ENCODE measurements around the gene TSHZ2.

TSHZ2 gene, protein sequence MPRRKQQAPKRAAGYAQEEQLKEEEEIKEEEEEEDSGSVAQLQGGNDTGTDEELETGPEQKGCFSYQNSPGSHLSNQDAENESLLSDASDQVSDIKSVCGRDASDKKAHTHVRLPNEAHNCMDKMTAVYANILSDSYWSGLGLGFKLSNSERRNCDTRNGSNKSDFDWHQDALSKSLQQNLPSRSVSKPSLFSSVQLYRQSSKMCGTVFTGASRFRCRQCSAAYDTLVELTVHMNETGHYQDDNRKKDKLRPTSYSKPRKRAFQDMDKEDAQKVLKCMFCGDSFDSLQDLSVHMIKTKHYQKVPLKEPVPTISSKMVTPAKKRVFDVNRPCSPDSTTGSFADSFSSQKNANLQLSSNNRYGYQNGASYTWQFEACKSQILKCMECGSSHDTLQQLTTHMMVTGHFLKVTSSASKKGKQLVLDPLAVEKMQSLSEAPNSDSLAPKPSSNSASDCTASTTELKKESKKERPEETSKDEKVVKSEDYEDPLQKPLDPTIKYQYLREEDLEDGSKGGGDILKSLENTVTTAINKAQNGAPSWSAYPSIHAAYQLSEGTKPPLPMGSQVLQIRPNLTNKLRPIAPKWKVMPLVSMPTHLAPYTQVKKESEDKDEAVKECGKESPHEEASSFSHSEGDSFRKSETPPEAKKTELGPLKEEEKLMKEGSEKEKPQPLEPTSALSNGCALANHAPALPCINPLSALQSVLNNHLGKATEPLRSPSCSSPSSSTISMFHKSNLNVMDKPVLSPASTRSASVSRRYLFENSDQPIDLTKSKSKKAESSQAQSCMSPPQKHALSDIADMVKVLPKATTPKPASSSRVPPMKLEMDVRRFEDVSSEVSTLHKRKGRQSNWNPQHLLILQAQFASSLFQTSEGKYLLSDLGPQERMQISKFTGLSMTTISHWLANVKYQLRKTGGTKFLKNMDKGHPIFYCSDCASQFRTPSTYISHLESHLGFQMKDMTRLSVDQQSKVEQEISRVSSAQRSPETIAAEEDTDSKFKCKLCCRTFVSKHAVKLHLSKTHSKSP (N-terminal part only)

DNA sequence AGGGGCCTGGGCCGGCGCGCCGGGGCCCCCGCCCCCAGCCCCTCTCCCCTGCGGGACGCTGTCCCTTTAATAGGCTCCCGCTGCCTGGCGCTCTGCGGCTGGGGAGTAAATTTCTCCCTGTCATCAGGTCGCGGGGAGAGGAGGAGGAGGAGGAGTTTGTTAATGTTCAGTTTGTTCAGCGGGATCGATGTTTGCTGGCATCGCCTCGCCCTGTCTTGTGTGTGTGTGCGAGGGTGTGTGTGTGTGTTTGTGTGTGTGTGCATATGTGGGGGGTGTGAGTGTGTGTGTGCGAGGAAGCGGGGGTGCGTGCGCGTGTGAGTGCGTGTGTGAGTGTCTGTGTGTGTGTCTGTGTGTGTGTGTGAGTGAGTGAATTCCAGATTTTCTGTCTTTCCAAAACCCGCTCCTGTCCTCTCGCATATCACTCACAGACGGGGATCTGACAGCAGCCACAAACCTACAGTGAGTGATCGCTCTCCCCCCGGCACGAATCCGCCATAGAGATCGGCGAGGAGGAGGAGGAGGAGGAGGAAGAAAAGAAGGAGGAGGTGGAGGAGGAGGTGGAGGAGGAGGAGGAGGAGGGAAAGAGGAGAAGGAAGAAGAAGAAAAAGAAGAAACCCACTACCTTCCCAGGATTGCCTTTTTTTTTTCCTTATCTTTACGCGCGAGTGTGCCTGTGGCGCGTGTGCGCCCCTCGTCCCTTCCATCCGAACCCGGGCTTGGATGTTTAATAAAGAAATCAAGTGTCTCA is at the start of gene TSHZ2:
TSHZ2 (plus strand) TSS at position 169 of the 748 bp plus-strand sequence. CDS start 936 bp downstream, outside the sequence.
- H3K9me3 Mint-ChIP-seq: no peaks in the 10 kb centered on the region
- peaks cover 44% of the 10 kb centered on the region for H3K4me1 Mint-ChIP-seq (ENCODE audit: low read depth)
- peak within 1 kb of the TSS; percentile 91 for H3K4me3 Mint-ChIP-seq
- H3K27me3 Mint-ChIP-seq: peaks cover 39% of the 10 kb centered on the region
- peak within 1 kb of the TSS; percentile 97 for H3K27ac Mint-ChIP-seq
- peaks cover 4% of the 10 kb centered on the region for H3K36me3 Mint-ChIP-seq (ENCODE audit: low read depth)

DNA sequence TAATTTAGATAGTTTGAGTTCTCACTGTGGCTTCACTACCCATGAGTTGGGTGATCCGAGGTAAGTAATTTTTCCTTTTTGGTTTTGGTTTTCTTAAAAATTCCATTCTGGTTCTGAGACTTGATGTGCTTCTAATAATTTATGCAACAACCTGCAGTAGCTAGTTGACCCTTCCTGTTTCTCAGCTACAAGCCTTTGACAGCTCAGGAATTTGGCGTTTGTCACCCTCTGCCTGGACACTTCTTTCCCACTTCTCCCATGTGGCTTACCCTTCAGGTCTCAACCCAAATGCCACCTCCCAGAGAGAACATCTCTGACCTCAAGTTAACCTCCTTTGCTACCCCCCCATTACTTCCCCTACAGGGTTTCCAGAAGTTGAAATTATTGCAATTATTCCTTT is 49.7 kb upstream of the TSHZ2 start:
- Mint-ChIP-seq H3K9me3 (no peaks in the 10 kb centered on the region), H3K4me3 (no peak overlapping the region), H3K27me3 (peaks cover 13% of the 10 kb centered on the region), H3K36me3 (ENCODE audit: low read depth) (no peaks in the 10 kb centered on the region), H3K27ac (no peak overlapping the region), H3K4me1 (ENCODE audit: low read depth) (peaks cover 18% of the 10 kb centered on the region)

DNA sequence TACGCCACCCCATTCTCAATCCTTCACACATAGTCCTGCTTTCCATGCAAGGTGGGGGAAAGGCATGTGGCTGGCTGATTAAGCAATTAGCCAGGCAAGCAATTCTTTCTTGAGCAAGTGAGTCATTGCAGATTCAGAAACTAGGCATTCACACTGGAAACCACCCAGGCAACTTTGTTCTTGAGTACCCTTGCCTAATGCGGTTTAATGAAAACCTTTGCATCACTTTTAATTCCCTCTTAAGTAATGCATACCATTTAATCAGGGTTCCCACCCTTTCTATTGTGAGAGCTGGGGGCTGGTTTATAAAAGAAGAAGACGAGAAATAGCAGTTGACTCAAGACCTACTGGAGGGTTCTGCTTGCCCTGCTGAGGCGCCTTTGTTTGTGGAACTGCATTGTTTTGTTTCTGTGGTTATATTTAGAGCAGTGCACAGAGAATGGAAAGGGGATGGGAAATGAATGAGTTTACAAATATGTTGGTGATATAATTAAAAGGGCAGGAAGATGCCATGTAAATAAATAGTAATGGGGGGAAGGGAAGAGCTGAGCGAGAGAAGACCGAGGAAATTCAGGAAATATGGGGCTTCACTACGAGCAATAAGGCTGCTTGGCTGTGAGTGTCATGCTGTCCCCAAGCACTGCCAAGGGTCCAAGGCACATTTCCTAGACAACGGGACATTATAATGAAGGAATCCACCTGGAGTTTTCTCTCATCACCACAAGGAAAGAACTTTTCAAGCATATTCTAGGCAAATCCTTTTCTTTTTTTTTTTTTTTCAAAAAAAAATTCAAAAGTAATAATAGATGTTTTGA is 48.8 kb upstream of the TSHZ2 start:
- Mint-ChIP-seq H3K4me1 (ENCODE audit: low read depth) (peaks cover 18% of the 10 kb centered on the region), H3K27me3 (peaks cover 13% of the 10 kb centered on the region), H3K36me3 (ENCODE audit: low read depth) (no peaks in the 10 kb centered on the region), H3K9me3 (no peaks in the 10 kb centered on the region), H3K27ac (no peak overlapping the region), H3K4me3 (no peak overlapping the region)

DNA sequence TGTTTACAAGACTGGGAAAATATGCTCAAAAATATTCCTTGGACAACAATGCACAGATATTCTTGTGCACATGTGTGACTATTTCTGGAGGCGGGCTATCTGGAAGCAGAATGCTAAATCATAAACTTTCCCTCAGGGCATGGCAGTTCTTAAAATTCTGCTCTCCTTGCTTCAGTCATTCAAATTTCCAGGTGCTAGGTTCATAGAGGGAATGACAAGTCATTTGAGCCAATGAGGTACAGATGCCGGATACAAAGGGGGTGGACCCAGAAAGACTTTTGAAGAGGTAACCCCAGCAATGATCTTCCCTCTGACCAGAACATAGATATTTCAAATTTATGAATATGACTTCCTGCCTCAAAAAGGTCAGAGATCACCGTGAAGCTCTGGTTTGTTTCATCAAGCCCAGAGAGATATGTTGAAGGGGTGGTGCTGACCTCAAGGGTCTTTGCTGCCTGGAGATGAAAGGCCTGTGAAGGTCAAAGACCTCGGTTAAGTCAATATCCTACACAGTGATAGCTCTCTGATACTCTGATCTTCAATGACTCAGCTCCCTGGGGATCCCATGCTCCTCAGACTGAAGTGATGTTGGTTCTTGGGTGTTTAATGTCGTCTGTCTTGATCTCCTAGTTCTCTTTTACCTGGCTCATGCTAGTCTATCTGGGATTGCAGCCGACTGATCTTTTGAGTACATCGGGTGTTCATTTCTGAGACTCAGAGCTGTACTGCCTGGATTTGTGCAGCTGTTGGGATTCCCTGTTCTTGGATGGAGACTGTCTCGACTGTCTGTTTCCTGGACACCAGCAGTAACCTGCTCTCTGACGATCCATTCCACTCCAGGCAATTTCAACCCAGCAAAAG is 47.5 kb upstream of the TSHZ2 start:
- Mint-ChIP-seq H3K27me3 (peaks cover 13% of the 10 kb centered on the region), H3K4me1 (ENCODE audit: low read depth) (peaks cover 18% of the 10 kb centered on the region), H3K9me3 (no peaks in the 10 kb centered on the region), H3K27ac (no peak overlapping the region), H3K4me3 (no peak overlapping the region), H3K36me3 (ENCODE audit: low read depth) (no peaks in the 10 kb centered on the region)

DNA sequence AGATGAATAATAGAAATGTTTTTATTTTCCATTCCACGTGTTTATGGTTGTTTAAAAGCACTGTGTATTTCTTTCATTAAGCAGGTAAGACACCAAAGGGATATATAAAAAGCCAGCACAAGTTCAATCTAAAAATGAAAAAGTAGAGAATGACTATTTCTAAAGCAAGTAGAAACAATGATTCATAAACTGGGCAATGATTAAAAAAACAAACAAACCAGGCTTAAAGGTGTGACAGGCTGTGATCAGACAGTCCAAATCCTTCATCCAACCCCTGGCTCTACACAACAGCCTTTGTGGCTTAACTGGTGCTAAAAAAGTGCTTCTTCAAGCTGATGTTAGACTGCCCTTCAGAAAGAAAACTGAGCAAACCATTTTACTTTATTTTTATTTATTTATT is 45.7 kb upstream of the TSHZ2 start:
- no peaks in the 10 kb centered on the region for H3K9me3 Mint-ChIP-seq
- H3K36me3 Mint-ChIP-seq (ENCODE audit: low read depth): no peaks in the 10 kb centered on the region
- H3K4me3 Mint-ChIP-seq: no peak overlapping the region
- peaks cover 18% of the 10 kb centered on the region for H3K4me1 Mint-ChIP-seq (ENCODE audit: low read depth)
- peaks cover 7% of the 10 kb centered on the region for H3K27me3 Mint-ChIP-seq
- no peak overlapping the region for H3K27ac Mint-ChIP-seq

DNA sequence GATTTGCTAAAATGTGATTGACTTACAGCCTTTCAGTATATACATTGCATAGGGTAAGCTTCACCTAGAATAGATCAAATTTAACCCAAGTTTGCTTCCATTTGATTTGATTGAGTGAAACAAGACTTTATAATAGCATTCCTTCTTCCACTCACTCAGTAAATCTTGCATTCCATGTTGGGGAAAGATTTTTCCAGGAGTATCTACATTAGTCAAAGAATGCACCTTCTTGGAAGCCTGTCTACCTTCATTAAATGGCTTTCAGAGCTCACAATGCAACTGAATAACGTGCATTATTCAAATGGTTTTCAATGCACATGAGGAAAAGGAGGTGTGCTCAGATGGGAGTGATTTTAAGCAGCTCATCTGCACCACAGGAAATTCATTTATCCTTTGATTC is 38.3 kb upstream of the TSHZ2 start:
- H3K27me3 Mint-ChIP-seq: no peaks in the 10 kb centered on the region
- no peaks in the 10 kb centered on the region for H3K4me1 Mint-ChIP-seq (ENCODE audit: low read depth)
- no peak overlapping the region for H3K27ac Mint-ChIP-seq
- no peaks in the 10 kb centered on the region for H3K36me3 Mint-ChIP-seq (ENCODE audit: low read depth)
- H3K4me3 Mint-ChIP-seq: no peak overlapping the region
- H3K9me3 Mint-ChIP-seq: no peaks in the 10 kb centered on the region

DNA sequence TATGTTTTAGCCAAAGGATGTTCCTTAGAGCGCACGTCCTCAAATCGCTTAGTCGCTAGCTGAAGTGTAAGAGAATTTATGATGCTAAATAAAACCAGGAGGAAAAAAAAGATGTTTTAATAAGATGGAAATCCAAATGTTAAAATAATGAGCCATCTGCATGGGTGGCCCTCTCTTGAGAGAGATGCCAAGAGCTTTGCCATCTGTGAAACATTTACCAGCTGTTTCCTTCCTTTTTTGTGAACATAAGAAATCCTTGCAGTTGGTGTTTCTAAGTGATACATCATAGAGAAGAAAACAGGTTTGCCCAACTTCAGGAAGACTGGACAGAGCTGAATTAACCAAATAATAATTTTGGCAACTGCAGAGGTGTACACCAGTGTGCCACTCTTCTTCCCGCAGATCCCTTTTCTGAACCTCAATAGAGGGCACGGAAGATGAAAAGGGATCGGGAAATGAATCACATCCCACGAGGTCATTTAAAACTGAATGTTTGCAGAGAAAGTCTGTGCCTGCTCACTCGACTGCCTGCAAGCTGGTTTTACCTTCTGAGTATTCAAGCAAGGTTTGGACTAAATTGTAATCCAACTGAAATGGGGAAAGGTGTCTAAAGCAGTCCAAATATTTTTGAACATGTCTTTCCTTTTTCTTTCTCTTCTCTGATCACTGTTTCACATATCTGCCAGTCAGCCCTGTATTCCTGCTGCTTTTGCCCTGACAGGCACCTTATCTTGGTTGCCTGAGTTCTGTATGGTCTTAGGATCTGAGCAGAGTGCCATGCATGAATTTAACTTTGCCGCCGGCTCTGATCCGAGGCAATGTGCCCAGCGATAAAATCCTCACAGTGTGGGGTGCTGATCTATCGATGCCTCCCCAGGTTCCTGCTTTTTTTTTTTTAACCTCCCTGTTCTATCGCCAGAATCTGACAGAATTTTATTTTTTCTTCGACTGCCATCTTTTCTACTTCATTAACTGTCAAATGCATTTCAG is 35.5 kb upstream of the TSHZ2 start:
- Mint-ChIP-seq H3K27me3 (no peaks in the 10 kb centered on the region), H3K36me3 (ENCODE audit: low read depth) (no peaks in the 10 kb centered on the region), H3K4me3 (no peak overlapping the region), H3K9me3 (peaks cover 4% of the 10 kb centered on the region), H3K27ac (no peak overlapping the region), H3K4me1 (ENCODE audit: low read depth) (no peaks in the 10 kb centered on the region)

DNA sequence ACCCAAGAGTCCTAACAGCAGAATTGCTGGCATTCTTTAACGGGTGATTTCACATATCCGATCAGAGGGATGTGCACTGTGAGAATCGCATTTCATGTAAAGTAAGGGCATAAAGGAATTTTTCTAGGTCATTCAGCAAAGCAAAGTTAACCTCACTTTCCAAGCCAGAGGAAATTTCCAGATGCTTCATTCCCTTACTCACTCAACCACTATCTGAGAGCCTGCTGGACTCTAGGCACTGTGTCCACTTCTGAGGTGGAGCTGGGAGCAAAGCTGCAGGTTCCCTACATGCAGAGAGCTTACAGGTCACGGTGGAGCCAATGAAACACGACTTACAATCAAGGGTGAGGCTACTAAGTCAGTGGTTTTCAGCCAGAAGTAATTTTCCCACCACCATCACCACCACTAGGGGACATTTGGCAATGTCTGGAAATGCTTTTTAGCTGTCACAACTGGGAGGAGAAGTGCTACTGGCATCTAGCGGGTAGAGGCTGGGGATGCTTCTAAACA is 34.5 kb upstream of the TSHZ2 start:
- H3K9me3 Mint-ChIP-seq: peaks cover 4% of the 10 kb centered on the region
- no peaks in the 10 kb centered on the region for H3K4me1 Mint-ChIP-seq (ENCODE audit: low read depth)
- no peak overlapping the region for H3K4me3 Mint-ChIP-seq
- H3K36me3 Mint-ChIP-seq (ENCODE audit: low read depth): no peaks in the 10 kb centered on the region
- H3K27me3 Mint-ChIP-seq: no peaks in the 10 kb centered on the region
- no peak overlapping the region for H3K27ac Mint-ChIP-seq

DNA sequence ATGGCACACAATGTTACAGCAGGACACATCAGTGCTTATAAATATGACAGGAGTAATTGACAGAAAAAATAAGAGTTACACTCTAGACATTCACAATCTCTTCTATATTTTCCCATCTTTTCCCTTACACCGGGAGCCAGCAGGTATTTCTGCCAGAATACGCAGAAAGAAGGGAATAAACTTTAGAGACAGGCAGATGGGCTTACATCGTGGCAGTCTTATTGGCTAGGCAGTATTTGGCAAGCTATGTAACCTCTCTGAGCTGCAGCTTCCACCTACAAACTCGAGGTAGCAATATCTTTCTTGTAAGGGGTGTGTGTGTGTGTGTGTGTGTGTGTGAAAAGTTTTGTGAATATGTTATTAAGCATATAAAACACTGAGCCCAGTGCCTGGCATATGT is 33.0 kb upstream of the TSHZ2 start:
- H3K36me3 Mint-ChIP-seq (ENCODE audit: low read depth): no peaks in the 10 kb centered on the region
- peaks cover 3% of the 10 kb centered on the region for H3K4me1 Mint-ChIP-seq (ENCODE audit: low read depth)
- no peak overlapping the region for H3K27ac Mint-ChIP-seq
- no peaks in the 10 kb centered on the region for H3K27me3 Mint-ChIP-seq
- H3K9me3 Mint-ChIP-seq: peaks cover 4% of the 10 kb centered on the region
- H3K4me3 Mint-ChIP-seq: no peak overlapping the region

DNA sequence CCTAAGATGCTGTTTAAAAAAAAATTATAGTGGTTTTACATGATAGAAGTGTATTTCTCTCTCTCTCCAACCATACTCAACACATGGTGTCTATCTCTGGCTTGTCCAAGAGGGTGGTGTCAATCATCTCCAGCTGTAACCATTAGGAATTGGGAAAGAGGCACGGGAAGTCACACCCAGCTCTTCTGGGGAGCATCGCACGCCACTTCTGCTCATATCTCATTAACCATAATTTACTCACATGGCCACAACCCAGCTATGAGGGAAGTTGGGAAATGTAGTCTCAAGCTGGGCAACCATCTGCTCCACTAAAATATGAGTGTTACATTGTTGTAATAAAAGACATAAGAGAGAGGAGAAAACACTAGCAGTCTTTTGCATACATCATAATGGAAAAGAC is 30.4 kb upstream of the TSHZ2 start:
- no peak overlapping the region for H3K27ac Mint-ChIP-seq
- no peaks in the 10 kb centered on the region for H3K27me3 Mint-ChIP-seq

DNA sequence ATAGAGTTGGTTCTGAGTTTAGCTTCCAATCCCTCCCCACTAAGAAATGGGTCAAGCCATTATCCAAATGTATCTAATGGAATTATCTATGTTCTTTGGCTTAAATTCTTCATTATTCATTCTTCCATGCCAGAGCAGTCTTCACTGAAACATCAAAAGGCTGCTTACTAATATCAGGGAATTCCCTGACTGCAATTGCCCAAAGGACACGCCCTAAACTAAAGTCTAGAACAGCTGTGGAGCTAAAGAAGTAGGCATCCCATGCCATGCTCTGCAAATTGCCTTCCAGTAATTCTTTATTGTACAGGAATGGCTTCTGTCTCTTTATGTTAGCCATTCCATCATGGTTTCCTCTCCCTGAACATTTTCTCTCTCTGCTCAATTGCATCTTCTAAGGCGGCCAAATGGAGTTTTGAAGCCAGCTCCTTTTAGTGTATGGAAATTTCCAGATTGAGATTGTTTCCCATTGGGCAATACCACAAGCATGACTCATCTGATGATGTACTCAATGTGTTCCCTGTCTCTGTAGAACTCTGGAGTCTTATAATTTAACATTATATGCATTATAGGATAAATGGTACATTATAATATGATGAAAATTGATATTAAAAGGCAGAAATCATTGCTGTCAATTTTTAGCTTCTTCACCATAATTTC is 28.8 kb upstream of the TSHZ2 start:
- H3K36me3 Mint-ChIP-seq (ENCODE audit: low read depth): no peaks in the 10 kb centered on the region
- peaks cover 4% of the 10 kb centered on the region for H3K9me3 Mint-ChIP-seq
- no peak overlapping the region for H3K4me3 Mint-ChIP-seq

More for the DNA sequence above, 30.4 kb upstream of the TSHZ2 start:
- Mint-ChIP-seq H3K36me3 (ENCODE audit: low read depth) (no peaks in the 10 kb centered on the region), H3K9me3 (peaks cover 4% of the 10 kb centered on the region), H3K4me3 (no peak overlapping the region), H3K4me1 (ENCODE audit: low read depth) (peaks cover 3% of the 10 kb centered on the region)

DNA sequence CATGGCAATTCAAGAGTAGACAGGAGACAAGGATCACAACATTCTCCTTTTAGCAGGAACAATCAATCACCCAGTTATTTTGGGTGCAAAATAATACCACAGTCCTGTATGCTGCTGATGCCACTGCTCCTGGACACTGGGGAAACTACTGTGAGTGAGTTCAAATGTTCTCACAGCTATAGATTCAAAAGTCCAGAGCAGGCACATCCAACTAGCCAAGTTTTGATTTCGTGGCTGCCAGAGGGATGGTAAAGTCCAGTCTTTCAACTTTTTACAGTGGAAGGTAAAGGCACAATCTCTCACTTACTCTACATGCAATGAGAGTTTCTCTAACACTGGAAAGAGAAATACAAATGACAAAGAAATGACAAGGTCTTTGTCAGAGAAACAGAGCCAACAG is 26.9 kb upstream of the TSHZ2 start:
- H3K27me3 Mint-ChIP-seq: no peaks in the 10 kb centered on the region
- H3K27ac Mint-ChIP-seq: no peak overlapping the region
- H3K4me1 Mint-ChIP-seq (ENCODE audit: low read depth): peaks cover 3% of the 10 kb centered on the region
- H3K9me3 Mint-ChIP-seq: no peaks in the 10 kb centered on the region
- H3K36me3 Mint-ChIP-seq (ENCODE audit: low read depth): no peaks in the 10 kb centered on the region
- no peak overlapping the region for H3K4me3 Mint-ChIP-seq

More for the DNA sequence above, 28.8 kb upstream of the TSHZ2 start:
- no peaks in the 10 kb centered on the region for H3K27me3 Mint-ChIP-seq
- no peak overlapping the region for H3K27ac Mint-ChIP-seq
- peaks cover 3% of the 10 kb centered on the region for H3K4me1 Mint-ChIP-seq (ENCODE audit: low read depth)
